GM21423 (cell line): ENCODE data around the gene DMAP1.

Experiments
- ATAC-seq: cut with Tn5 transposase; IDR thresholded peaks from one replicate; pipeline ENCODE4 v1.9.1; 2021; ENCODE audit warnings: mild to moderate bottlenecking, moderate library complexity; ENCODE audit not compliant: unreplicated experiment

Gene DMAP1

GRCh38 chr1:44227211-44227610 lies 13.9 kb downstream of the DMAP1 start:
- ATAC-seq, result no peak

DNA sequence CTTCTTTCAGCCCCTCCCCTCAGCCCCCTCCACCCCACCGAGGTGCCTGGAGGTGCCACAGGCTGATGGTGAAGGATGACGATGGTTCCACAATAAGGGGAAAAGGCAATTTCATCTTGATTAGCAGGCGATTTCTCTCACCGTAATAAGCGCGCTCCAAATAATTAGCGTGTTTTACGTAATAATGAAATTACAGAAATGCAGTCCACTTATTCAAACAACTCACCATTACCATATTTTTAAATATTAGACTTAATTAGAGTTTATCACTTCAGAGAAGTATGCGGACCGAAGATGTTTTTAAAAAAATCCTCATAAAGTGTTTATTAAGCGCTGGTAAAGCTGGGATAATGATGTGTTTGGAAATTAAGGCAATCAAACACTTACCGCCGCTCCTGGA lies 14.9 kb downstream of the DMAP1 start:
- ATAC-seq, result no peak

- no peak for ATAC-seq
These were observed 16.3 kb downstream of the DMAP1 start for GRCh38 chr1:44229435-44230167.

- no peak for ATAC-seq
These were observed 17.5 kb downstream of the DMAP1 start for GRCh38 chr1:44230796-44231195.

- no peak for ATAC-seq
These were observed 20.3 kb downstream of the DMAP1 start for GRCh38 chr1:44233593-44233992.

GRCh38 chr1:44235808-44236207 lies 22.5 kb downstream of the DMAP1 start:
- no peak for ATAC-seq

GRCh38 chr1:44236490-44237272 lies 23.4 kb downstream of the DMAP1 start:
- no peak for ATAC-seq

DNA sequence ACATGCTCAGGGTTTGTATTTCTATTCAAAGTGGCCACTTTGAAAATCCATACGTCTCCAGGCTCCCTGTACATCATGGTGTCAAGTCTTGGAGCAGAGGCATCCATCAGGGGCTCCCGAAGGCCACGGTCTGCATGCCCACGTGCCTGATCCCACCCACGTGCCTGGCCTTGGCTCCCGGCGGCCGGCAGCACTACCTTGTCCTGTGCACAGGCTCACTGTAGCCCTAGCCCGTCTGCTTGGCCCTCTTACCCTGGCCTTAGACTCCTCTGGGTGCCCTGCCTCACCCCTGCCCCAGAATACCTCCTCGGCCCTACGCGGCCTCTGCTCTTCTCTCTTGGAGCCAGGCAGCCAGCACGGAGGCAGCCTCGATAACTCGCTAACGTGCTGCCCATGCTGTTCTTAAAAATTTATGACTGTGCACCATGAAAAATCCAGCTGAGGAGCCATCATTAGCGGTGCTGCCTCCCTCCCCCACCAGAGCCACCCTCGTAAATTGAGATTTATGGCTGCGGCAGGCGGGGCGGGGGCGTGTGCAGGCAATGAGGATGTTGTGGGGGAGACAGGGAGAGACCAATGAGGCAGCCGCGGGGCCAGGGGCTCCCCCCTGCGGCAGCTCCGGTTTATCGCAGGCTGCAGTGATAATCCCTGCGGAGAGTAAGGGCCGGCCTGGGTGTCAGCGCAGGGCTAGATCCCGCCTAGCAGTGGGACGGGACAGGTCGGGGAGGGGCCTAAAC lies 24.6 kb downstream of the DMAP1 start:
- no peak for ATAC-seq

GRCh38 chr1:44238660-44239059 lies 25.4 kb downstream of the DMAP1 start:
- ATAC-seq, result no peak

DNA sequence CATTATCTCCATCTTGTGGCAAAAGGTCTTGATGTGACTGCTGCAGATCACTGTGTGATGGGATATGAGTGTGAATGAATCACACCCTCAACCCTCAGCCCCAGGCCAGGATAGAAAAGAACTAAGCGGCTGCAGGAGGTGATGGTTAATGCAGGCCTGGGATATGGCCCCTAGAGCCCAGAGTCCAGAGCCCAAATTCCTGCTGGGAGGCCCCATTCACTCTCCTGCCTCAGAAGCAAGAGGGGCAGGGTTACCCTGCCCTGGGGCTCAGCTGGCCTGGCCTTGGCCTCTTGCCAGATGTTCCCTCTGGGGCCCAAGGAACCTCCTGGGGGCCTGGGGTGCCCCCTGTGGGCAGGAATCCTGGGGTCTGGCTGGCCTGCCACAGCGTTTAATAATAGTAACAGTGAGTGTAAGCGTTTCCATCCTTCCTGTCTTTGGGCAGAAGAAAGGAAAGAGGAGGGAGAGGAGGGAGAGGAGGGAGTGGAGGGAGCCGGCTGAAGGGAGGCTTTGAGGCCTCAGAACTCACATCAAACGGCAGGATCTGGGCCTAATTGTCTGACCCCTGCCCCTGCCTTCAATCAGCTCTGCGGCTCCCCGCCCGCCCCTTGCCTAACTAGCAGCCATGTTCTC lies 26.2 kb downstream of the DMAP1 start:
- ATAC-seq, result no peak

DNA sequence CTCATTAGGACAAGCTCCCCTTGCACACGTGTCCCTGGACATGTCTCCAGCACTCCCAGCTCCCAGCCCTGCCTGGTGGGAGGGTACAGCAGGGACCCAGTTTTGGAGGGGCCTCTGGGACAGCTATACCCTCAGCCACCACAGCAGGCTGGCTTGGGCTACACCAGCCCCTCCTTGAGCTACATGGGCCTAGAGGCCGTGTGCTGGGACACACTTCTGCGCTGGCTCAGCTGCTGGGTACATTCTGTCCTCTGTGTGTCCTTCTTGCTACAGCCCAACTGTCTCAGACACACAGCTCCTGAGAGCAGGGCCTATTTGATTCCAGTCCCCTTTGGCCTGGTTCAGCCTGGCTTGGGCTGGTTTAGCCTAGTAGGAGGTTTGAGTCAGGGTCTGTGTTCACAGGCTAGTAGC lies 26.7 kb downstream of the DMAP1 start:
- no peak for ATAC-seq

DNA sequence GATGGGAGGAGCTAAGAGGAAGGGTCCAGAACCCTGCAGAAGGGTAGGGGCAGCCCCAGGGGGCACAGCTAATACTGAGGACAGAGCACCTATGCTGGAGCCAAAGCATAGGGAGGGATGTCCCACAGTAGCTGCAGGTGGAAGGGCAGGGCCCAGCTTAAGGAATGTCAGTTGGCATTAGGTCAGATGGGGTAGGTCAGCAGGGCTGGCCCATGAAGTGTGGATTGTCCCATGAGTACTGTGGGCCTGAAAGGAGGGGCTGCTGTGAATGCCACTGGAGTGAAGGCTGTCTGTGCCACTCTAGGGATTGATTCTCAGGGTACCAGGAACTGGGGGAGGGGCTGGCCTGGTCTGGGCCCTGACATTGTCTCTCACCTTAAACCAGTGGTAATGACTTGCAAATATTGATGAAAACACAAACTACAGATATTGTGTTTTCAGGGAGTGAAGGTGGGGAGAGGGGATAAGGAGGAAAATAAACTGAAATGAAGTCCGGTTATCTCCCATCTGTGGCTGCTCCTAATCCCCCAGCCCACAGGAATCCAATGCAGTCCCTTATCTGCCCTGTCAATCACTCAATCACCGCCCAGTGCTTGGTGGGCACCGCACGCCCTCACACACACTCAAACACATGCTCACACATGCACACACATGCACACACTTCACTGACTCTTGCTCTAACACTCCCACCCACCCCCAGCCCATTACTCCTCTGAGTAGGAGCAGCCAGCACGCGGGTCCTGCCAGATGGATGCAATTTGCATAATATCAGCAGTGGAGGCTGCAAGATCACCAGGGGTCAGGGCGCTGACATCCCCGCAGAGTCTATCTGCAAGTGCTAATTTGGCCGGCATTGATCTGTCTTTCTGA lies 27.8 kb downstream of the DMAP1 start:
- ATAC-seq, result no peak

GRCh38 chr1:44242746-44243145 lies 29.5 kb downstream of the DMAP1 start:
- ATAC-seq, result no peak

DNA sequence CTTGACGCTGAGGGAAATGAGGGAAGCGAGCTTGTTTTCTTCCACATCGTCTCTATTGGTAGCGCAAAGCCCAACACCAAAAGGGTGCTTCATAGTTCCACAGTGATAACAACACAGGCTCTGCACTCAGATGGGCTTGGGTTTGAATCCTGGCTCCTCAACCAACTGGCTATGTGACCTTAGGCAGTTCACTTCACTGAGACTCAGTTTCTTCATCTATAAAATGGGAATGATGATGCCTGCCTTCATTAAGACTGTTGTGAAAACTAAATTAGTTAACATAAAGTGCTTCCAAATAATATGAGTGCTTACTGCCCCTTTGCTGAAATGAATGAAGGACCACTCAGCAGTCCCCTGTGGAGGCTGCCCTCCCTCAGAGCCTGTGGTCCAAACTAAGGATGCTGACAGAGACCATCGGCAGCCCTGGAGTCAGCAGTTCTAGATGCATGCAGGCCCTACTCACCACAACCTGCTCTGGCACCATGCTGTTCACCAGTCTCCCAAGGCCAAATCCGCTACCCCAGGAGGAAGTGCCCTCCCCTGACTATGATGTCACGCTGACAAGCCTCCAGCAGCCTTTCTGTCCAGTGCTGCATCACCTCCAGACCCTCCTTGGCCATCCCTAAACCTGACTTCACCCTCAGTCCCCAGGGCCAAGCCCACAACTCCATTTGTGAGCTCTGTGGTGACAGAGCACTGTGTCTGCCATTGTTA lies 30.7 kb downstream of the DMAP1 start:
- ATAC-seq, result no peak

DNA sequence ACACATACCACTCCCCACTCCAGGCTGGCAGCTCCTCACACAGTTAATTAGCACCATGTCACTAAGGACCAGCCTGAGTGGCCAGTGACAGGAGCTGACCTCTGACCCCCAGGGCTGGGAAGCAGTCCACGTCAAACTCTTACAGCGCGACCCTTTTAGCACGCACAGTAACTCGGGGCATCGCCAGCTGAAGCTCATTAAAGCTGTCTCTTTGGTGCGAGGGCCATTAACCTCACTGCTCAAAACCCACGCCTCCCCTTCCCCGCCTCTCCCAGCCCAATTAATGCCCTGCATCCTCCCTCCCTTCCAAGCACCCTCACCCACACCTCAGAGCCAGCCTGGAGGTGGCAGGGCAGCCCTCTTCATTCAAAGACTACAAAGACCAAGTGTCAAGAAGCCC lies 31.7 kb downstream of the DMAP1 start:
- no peak for ATAC-seq

- ATAC-seq, result no peak
These were observed 33.5 kb downstream of the DMAP1 start for GRCh38 chr1:44246806-44247205.

- ATAC-seq, result no peak
These were observed 36.3 kb downstream of the DMAP1 start for GRCh38 chr1:44249543-44249942.

- ATAC-seq, result no peak
These were observed 37.0 kb downstream of the DMAP1 start for GRCh38 chr1:44250068-44250781.

DNA sequence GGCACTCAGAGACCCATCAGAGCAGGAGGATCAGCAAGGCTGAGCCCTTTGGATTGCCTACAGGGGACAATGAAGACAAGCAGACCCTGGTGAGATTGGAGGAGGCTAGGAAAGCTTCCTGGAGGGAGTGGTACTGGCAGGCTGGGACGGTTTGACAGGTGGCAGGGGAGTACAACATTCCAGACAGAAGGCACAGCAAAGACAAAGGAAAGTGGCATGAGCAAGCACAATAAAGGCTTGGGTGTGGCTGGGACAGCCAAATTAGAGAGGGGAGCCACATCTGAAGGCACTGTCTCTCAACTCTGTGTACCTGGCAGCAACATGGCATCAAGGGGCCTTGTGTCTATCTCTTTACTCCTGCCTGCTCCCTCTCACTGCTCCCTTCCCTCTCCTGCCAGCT lies 38.2 kb downstream of the DMAP1 start:
- ATAC-seq, result no peak
